Thyroid gland (tissue), 4 donors: ENCODE measurements around the gene KCNMA1. TPM values are rescaled to one million over a fixed set of nuclear protein-coding genes. Genes with fewer than 3 reads are reported as not detected.

ENCODE experiments used
- DNase-seq, 2 donors: peaks; one replicate each; pipeline ENCODE4 v3.0.0-alpha.2; 2019
- H3K27ac ChIP-seq, 3 donors: fragments of 200-600 bp; sonication (generic); 1 replicate in 2 of 3; 2 replicates in 1 of 3; pipeline ENCODE4 v1.5.1; 2016 to 2019; ENCODE audit warnings: mild to moderate bottlenecking in 1 of 3, moderate library complexity in 1 of 3
- H3K27me3 ChIP-seq: fragments of 200-600 bp; sonication (generic); one replicate; pipeline ENCODE4 v1.5.1; 2019
- H3K36me3 ChIP-seq, 2 donors: fragments of 200-600 bp; sonication (generic); one replicate each; pipeline ENCODE4 v1.5.1; 2016 to 2019
- H3K4me1 ChIP-seq, 2 donors: fragments of 200-600 bp; sonication (generic); one replicate each; pipeline ENCODE4 v1.5.1; 2017 to 2019
- H3K4me3 ChIP-seq, 3 donors: fragments of 200-600 bp; sonication (generic); replicated peaks in 1 of 3; 1 replicate in 2 of 3; 2 replicates in 1 of 3; pipeline ENCODE4 v1.5.1; 2016; ENCODE audit warnings: mild to moderate bottlenecking in 1 of 3
- H3K9me3 ChIP-seq: fragments of 200-600 bp; sonication (generic); one replicate; pipeline ENCODE4 v1.5.1; 2017
- CTCF ChIP-seq, 6 experiments: fragments of 200-600 bp in 3 of 6; fragments of 450-650 bp in 3 of 6; sonication (generic) in 3 of 6; IDR thresholded peaks; one replicate each; pipeline ENCODE4 v1.5.1; 2016 to 2019; ENCODE audit warnings: antibody characterized with exemption in 6 of 6, mild to moderate bottlenecking in 2 of 6, inconsistent platforms in 1 of 6, moderate library complexity in 1 of 6
- POLR2A ChIP-seq, 2 donors: fragments of 450-650 bp; IDR thresholded peaks; one replicate each; pipeline ENCODE4 v1.6.1; 2017; ENCODE audit warnings: antibody characterized with exemption in 2 of 2, mild to moderate bottlenecking in 2 of 2, moderate library complexity in 1 of 2
- WGBS, 2 donors: methylation state at CpG; one replicate each; pipeline ENCODE4 v1.1.5; 2017; 5-methylcytosine and 5-hydroxymethylcytosine counted together
- intact Hi-C: fragments of 100-400 bp; cut with DNase I; formaldehyde crosslinking; loops from one replicate; pipeline ENCODE4 v1.15.1; 2023
- total RNA-seq, 4 donors: library from RNA; depleted of rRNA; stranded (reverse); fragments of >200 nt; gene quantifications; one replicate each; pipeline ENCODE4 v1.2.3, GENCODE V29; 2016

KCNMA1 gene
- total RNA-seq, 4 donors from 2014 or later = 2.5 to 5.1 (median 3.6) TPM

- Histone ChIP-seq H3K9me3 (no peaks in the 10 kb centered on the region), H3K4me1 (peaks cover 0 to 7% of the 10 kb centered on the region in 2 donors), H3K4me3 (no peak overlapping the region), H3K27ac (no peak overlapping the region), H3K27me3 (no peaks in the 10 kb centered on the region), H3K36me3 (no peaks in the 10 kb centered on the region)
- no peak for TF ChIP-seq CTCF (IDR thresholded peaks at IDR 0.05)
- no peak for TF ChIP-seq POLR2A (IDR thresholded peaks at IDR 0.05)
- 92 to 95% methylated on average over 3 of the region's 3 CpGs for WGBS, 2 donors
- intact Hi-C loops = no loop called here
- no peak for DNase-seq
Observed at GRCh38 chr10:77529050-77529576, 108.5 kb downstream of the KCNMA1 start.

- Histone ChIP-seq H3K4me3 (no peak overlapping the region), H3K36me3 (no peaks in the 10 kb centered on the region), H3K27me3 (no peaks in the 10 kb centered on the region), H3K27ac (no peak overlapping the region), H3K9me3 (no peaks in the 10 kb centered on the region), H3K4me1 (peaks cover 0 to 7% of the 10 kb centered on the region in 2 donors)
- DNase-seq = no peak
- TF ChIP-seq CTCF (IDR thresholded peaks at IDR 0.05) = no peak
- TF ChIP-seq POLR2A (IDR thresholded peaks at IDR 0.05) = no peak
- 97 to 100% methylated on average over 2 of the region's 2 CpGs for WGBS, 2 donors
- intact Hi-C loops = no loop called here
Observed at GRCh38 chr10:77527839-77528238, 109.8 kb downstream of the KCNMA1 start.

DNA sequence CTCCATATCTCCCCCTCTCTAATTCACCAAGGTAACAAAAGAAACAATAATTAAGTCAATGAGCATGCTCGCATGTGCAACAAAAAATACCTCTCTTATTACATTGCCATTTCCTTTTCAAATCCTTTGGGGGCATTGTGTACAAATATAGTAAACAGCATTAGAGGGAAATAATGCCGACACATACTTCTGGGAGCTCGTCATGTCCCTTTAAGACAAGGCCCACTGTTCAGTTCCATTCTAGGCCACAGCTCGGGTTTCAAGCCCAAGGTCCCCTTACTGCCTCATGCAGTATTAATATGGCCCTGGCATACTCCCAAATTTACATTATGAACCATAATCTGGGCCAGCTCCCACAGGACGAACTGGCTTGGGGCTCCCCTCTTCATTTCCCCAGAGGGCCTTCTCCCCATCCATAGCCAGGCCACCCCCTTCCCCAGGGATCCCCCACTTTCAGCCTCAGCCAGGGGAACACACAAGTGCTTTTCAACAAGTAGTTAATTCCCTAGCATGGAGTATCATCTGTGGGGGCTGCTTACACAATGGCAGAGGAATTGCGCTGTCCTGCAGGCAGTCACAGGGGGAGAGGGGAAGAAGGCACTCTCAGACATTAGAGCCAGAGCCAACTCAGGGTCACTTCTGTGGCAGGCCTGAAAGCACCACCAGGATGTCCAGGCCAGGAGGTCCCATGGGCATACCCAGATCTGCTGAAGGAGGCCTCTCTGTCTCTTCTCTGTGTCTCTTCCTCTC lies 110.6 kb downstream of the KCNMA1 start:
- Histone ChIP-seq H3K4me3 (no peak overlapping the region), H3K27ac (no peak overlapping the region), H3K4me1 (peaks cover 0 to 7% of the 10 kb centered on the region in 2 donors), H3K27me3 (no peaks in the 10 kb centered on the region), H3K9me3 (no peaks in the 10 kb centered on the region), H3K36me3 (no peaks in the 10 kb centered on the region)
- no peak for TF ChIP-seq POLR2A (IDR thresholded peaks at IDR 0.05)
- TF ChIP-seq CTCF (IDR thresholded peaks at IDR 0.05) = no peak
- whole genome bisulfite sequencing, 2 donors = 81% methylated on average over 6 of the region's 6 CpGs
- no peak for DNase-seq
- intact Hi-C loops = no loop called here

DNA sequence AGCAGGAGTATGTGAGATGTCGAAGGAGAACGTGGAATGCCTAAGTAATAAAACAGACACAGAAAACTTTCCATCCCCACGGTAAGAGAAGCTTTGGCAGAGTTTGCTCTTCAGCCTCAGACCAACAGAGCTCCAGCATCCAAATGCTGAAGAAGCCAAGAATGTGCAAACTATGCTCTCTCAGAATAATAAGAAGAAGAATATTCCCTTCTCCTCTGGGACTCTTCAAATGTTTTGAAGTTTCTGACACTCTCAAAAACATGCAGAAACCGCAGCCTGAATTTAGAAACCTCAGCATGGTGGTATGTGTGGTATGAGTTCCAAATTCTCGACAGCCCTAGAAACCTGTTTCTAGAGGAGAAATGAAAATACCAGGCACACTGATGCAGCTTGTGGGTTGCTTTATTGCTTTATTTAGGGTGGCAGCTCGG lies 113.3 kb downstream of the KCNMA1 start:
- Histone ChIP-seq H3K36me3 (no peaks in the 10 kb centered on the region), H3K4me1 (no peaks in the 10 kb centered on the region), H3K27me3 (no peaks in the 10 kb centered on the region), H3K27ac (no peak overlapping the region), H3K9me3 (no peaks in the 10 kb centered on the region), H3K4me3 (no peak overlapping the region)
- DNase-seq = no peak
- TF ChIP-seq POLR2A (IDR thresholded peaks at IDR 0.05) (no peak), CTCF (IDR thresholded peaks at IDR 0.05) (no peak)
- intact Hi-C loops = no loop called here
- 45 to 58% methylated on average over 6 of the region's 6 CpGs for WGBS, 2 donors

DNA sequence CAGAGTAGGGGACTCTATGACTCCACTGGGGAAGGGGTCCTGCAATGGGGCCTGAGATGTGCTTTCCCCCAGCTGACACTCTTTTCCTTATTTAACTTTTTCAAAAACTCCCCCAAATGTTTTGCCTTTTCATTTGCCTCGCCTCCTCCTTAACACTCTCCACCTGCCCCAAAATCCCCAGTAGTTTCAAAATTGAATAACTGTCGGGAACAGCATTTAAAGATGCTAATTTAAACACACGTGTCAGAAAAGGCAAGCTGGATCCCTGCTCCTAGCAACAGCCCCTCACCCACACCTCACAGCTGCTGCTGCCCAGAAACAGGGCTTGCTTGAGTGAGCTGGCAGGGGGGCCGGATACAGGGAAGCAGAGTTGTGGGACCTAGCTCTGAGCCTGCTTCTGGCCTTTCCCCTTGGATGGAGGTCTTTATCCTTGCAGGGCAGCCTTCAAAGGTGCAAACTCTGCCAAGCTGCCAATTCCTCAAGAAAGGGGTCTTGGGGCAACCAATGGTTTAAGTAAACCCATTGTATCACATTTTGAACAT lies 115.3 kb downstream of the KCNMA1 start:
- intact Hi-C loops = no loop called here
- H3K9me3 ChIP-seq = no peaks in the 10 kb centered on the region
- H3K36me3 ChIP-seq = no peaks in the 10 kb centered on the region
- no peaks in the 10 kb centered on the region for H3K27me3 ChIP-seq
- H3K4me1 ChIP-seq = no peaks in the 10 kb centered on the region
- no peak overlapping the region for H3K4me3 ChIP-seq
- no peak overlapping the region for H3K27ac ChIP-seq
- 71 to 74% methylated on average over 4 of the region's 4 CpGs for WGBS, 2 donors
- no peak for DNase-seq
- TF ChIP-seq CTCF (IDR thresholded peaks at IDR 0.05) = no peak
- no peak for TF ChIP-seq POLR2A (IDR thresholded peaks at IDR 0.05)
